Measurements from ENCODE around the gene LAMC2. TPM values are rescaled to one million over a fixed set of nuclear protein-coding genes. Genes with fewer than 3 reads are reported as not detected.

LAMC2 gene
- total RNA-seq, 1 donor from 2014 or later, result 14.8 TPM

GRCh38 chr1:183236158-183236725 lies 50.2 kb downstream of the LAMC2 start:
- TF ChIP-seq CTCF (conservative IDR thresholded peaks at IDR 0.05), result no peak
- H3K9me3 Mint-ChIP-seq, result no peaks in the 10 kb centered on the region
- no peak for DNase-seq (ENCODE audit: extremely low spot score, unreplicated experiment)
- no peak overlapping the region for H3K27ac Mint-ChIP-seq
- no peaks in the 10 kb centered on the region for H3K27me3 Mint-ChIP-seq
- H3K4me1 Mint-ChIP-seq (ENCODE audit: unreplicated experiment), result peaks cover 18% of the 10 kb centered on the region
- H3K36me3 Mint-ChIP-seq, result peaks cover 3% of the 10 kb centered on the region
- no peak overlapping the region for H3K4me3 Mint-ChIP-seq

GRCh38 chr1:183237046-183237445 lies 51.0 kb downstream of the LAMC2 start:
- H3K4me3 Mint-ChIP-seq, result no peak overlapping the region
- H3K36me3 Mint-ChIP-seq, result peaks cover 4% of the 10 kb centered on the region
- peaks cover 18% of the 10 kb centered on the region for H3K4me1 Mint-ChIP-seq (ENCODE audit: unreplicated experiment)
- no peaks in the 10 kb centered on the region for H3K27me3 Mint-ChIP-seq
- no peak for DNase-seq (ENCODE audit: extremely low spot score, unreplicated experiment)
- no peak for TF ChIP-seq CTCF (conservative IDR thresholded peaks at IDR 0.05)
- H3K27ac Mint-ChIP-seq, result no peak overlapping the region
- H3K9me3 Mint-ChIP-seq, result no peaks in the 10 kb centered on the region

GRCh38 chr1:183238071-183238470 lies 52.0 kb downstream of the LAMC2 start:
- Mint-ChIP-seq H3K9me3 (no peaks in the 10 kb centered on the region), H3K36me3 (peaks cover 4% of the 10 kb centered on the region), H3K4me1 (ENCODE audit: unreplicated experiment) (peaks cover 18% of the 10 kb centered on the region), H3K27me3 (no peaks in the 10 kb centered on the region), H3K4me3 (no peak overlapping the region), H3K27ac (no peak overlapping the region)
- no peak for TF ChIP-seq CTCF (conservative IDR thresholded peaks at IDR 0.05)
- no peak for DNase-seq (ENCODE audit: extremely low spot score, unreplicated experiment)

GRCh38 chr1:183239220-183239742 lies 53.2 kb downstream of the LAMC2 start:
- no peaks in the 10 kb centered on the region for H3K9me3 Mint-ChIP-seq
- TF ChIP-seq CTCF (conservative IDR thresholded peaks at IDR 0.05), result peak; percentile 42
- no peak overlapping the region for H3K27ac Mint-ChIP-seq
- no peak for DNase-seq (ENCODE audit: extremely low spot score, unreplicated experiment)
- H3K4me1 Mint-ChIP-seq (ENCODE audit: unreplicated experiment), result peaks cover 17% of the 10 kb centered on the region
- H3K4me3 Mint-ChIP-seq, result no peak overlapping the region
- H3K36me3 Mint-ChIP-seq, result peaks cover 4% of the 10 kb centered on the region
- H3K27me3 Mint-ChIP-seq, result no peaks in the 10 kb centered on the region

GRCh38 chr1:183239793-183240525 lies 53.9 kb downstream of the LAMC2 start:
- Mint-ChIP-seq H3K4me3 (no peak overlapping the region), H3K36me3 (peaks cover 4% of the 10 kb centered on the region), H3K4me1 (ENCODE audit: unreplicated experiment) (peaks cover 10% of the 10 kb centered on the region), H3K27ac (no peak overlapping the region), H3K9me3 (no peaks in the 10 kb centered on the region), H3K27me3 (no peaks in the 10 kb centered on the region)
- DNase-seq (ENCODE audit: extremely low spot score, unreplicated experiment), result no peak
- no peak for TF ChIP-seq CTCF (conservative IDR thresholded peaks at IDR 0.05)

Measured in type B pancreatic cell (in vitro differentiated cells).